ENCODE results near the gene NDUFA11. TPM values are rescaled to one million over a fixed set of nuclear protein-coding genes. Genes with fewer than 3 reads are reported as not detected.
"Not testable (repeated sequence)": the region's sequence is repeated elsewhere in the genome, so short reads cannot be mapped to it uniquely, and the experiment has no call there.

NDUFA11 gene
- total RNA-seq, 3 donors from 2014 or later (not counting 1 experiment from before 2014, with no cell fraction given): 111 to 115 (median 113) TPM

- Mint-ChIP-seq H3K27me3 (ENCODE audit: low read depth in 2 of 2) (peaks cover 0 to 14% of the 10 kb centered on the region in 2 donors), H3K27ac (no peak overlapping the region), H3K4me3 (no peak overlapping the region), H3K36me3 (no peaks in the 10 kb centered on the region), H3K9me3 (no peaks in the 10 kb centered on the region), H3K4me1 (no peaks in the 10 kb centered on the region)
- intact Hi-C loops (cut with micrococcal nuclease): no loop called here
- H3K9me3 ChIP-seq (ENCODE audit: control insufficient read depth, insufficient read depth, low read length): no peaks in the 10 kb centered on the region
- H3K27ac ChIP-seq (ENCODE audit: low read length): no peak overlapping the region
- peaks cover 5% of the 10 kb centered on the region for H3K27me3 ChIP-seq (ENCODE audit: control insufficient read depth, insufficient read depth, low read length)
- TF ChIP-seq CTCF (IDR thresholded peaks at IDR 0.05): no peak
- ATAC-seq (no peak), DNase-seq (no peak)
- no peak overlapping the region for H3K4me3 ChIP-seq (ENCODE audit: low read length)
- H3K36me3 ChIP-seq (ENCODE audit: control insufficient read depth, insufficient read depth, low read length): no peaks in the 10 kb centered on the region
- H3K4me1 ChIP-seq (ENCODE audit: control insufficient read depth, insufficient read depth, low read length): no peaks in the 10 kb centered on the region
- WGBS (ENCODE audit: insufficient coverage): 78% methylated on average over 9 of the region's 9 CpGs
Observed at GRCh38 chr19:5877882-5878281, 25.7 kb downstream of the NDUFA11 start.

DNA sequence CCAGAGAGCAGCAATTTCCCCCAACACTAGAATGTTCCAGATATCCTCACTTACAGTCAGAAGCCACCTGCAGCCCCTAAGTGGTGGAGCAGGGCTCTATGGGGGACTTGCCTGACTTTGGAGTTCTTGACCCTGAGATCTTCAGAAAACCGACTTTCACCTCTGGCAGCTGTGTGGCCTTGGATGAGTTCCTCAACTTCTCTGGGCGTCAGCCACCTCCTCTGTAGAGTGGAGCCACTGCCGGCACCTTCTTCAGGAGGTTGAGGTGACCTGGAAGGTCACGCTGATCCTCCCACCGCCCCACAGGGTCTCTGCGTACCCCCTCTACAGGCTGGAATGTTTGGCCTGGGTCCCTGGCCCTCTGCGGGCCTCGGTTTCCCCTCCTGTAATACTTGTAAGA is 26.2 kb downstream of the NDUFA11 start:
- DNase-seq: no peak
- Histone ChIP-seq H3K36me3 (ENCODE audit: control insufficient read depth, insufficient read depth, low read length) (no peaks in the 10 kb centered on the region), H3K27ac (ENCODE audit: low read length) (no peak overlapping the region), H3K9me3 (ENCODE audit: control insufficient read depth, insufficient read depth, low read length) (no peaks in the 10 kb centered on the region), H3K27me3 (ENCODE audit: control insufficient read depth, insufficient read depth, low read length) (peaks cover 5% of the 10 kb centered on the region), H3K4me1 (ENCODE audit: control insufficient read depth, insufficient read depth, low read length) (no peaks in the 10 kb centered on the region), H3K4me3 (ENCODE audit: low read length) (no peak overlapping the region)
- no peak for ATAC-seq
- Mint-ChIP-seq H3K9me3 (no peaks in the 10 kb centered on the region), H3K27ac (no peak overlapping the region), H3K4me1 (no peaks in the 10 kb centered on the region), H3K36me3 (no peaks in the 10 kb centered on the region), H3K4me3 (no peak overlapping the region), H3K27me3 (ENCODE audit: low read depth in 2 of 2) (peaks cover 0 to 12% of the 10 kb centered on the region in 2 donors)
- 83% methylated on average over 8 of the region's 8 CpGs for WGBS (ENCODE audit: insufficient coverage)
- TF ChIP-seq CTCF (IDR thresholded peaks at IDR 0.05): no peak
- intact Hi-C loops (cut with micrococcal nuclease): no loop called here

GRCh38 chr19:5874496-5874895 is 29.1 kb downstream of the NDUFA11 start:
- DNase-seq; H3K9me3 Mint-ChIP-seq; H3K36me3 ChIP-seq (ENCODE audit: control insufficient read depth, insufficient read depth, low read length); H3K27me3 Mint-ChIP-seq (ENCODE audit: low read depth in 2 of 2); H3K27ac Mint-ChIP-seq; H3K9me3 ChIP-seq (ENCODE audit: control insufficient read depth, insufficient read depth, low read length); intact Hi-C loops (cut with micrococcal nuclease); H3K4me1 Mint-ChIP-seq; H3K27ac ChIP-seq (ENCODE audit: low read length); H3K4me3 Mint-ChIP-seq; ATAC-seq; H3K4me3 ChIP-seq (ENCODE audit: low read length); H3K4me1 ChIP-seq (ENCODE audit: control insufficient read depth, insufficient read depth, low read length); H3K27me3 ChIP-seq (ENCODE audit: control insufficient read depth, insufficient read depth, low read length); H3K36me3 Mint-ChIP-seq: not testable (repeated sequence)
- WGBS (ENCODE audit: insufficient coverage): 90% methylated on average over 7 of the region's 7 CpGs

DNA sequence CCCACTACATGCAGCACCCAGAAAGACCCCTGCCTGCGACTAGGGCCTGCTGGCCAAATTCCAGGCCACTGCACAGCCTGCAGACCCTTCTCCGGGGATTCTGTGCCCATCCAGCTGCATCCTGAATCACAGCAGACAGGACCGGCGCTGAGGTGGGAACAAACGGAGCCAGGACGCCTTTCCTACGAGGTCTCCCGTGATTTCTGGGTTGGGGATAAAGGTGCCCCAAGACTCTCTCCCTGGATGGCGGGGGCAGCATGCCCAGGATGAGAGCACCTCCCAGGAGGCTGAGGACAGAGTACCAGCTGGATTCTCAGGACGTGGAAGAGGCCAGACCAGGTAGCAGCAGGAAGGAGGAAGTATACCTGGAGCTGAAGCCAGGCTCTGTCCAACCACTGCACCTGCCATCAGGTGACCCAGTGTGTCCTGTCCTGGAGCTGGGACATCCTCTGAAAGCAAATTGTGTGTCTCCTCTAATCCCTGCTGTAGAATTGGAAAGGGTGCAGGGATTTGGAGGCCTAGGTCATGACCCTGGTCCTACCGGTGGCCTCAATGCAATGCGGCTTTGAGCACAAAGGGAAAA is 29.9 kb downstream of the NDUFA11 start:
- DNase-seq (no peak), ATAC-seq (no peak)
- H3K27me3 Mint-ChIP-seq (ENCODE audit: low read depth in 2 of 2): peaks cover 0 to 6% of the 10 kb centered on the region in 2 donors
- Histone ChIP-seq H3K27ac (ENCODE audit: low read length) (no peak overlapping the region), H3K4me3 (ENCODE audit: low read length) (no peak overlapping the region), H3K9me3 (ENCODE audit: control insufficient read depth, insufficient read depth, low read length) (no peaks in the 10 kb centered on the region), H3K27me3 (ENCODE audit: control insufficient read depth, insufficient read depth, low read length) (no peaks in the 10 kb centered on the region), H3K4me1 (ENCODE audit: control insufficient read depth, insufficient read depth, low read length) (no peaks in the 10 kb centered on the region), H3K36me3 (ENCODE audit: control insufficient read depth, insufficient read depth, low read length) (no peaks in the 10 kb centered on the region)
- no peak for TF ChIP-seq CTCF (IDR thresholded peaks at IDR 0.05)
- H3K9me3 Mint-ChIP-seq: no peaks in the 10 kb centered on the region
- H3K36me3 Mint-ChIP-seq: no peaks in the 10 kb centered on the region
- no peaks in the 10 kb centered on the region for H3K4me1 Mint-ChIP-seq
- 92% methylated on average over 12 of the region's 12 CpGs for WGBS (ENCODE audit: insufficient coverage)
- no peak overlapping the region for H3K27ac Mint-ChIP-seq
- intact Hi-C loops (cut with micrococcal nuclease): no loop called here
- H3K4me3 Mint-ChIP-seq: no peak overlapping the region
